HepG2 (cell line): ENCODE data around the gene PDGFA. TPM values are rescaled to one million over a fixed set of nuclear protein-coding genes. Genes with fewer than 3 reads are reported as not detected.

ENCODE experiments used
- ATAC-seq: fragments of 200-7000 bp; cut with Tn5 transposase; 3 replicates; pipeline ENCODE4 v1.9.1; 2020; ENCODE audit warnings: mild to moderate bottlenecking, moderate library complexity
- BruUV-seq: library from RNA; stranded (reverse); fragments of 400-500 nt; replicated peaks from 2 replicates; lab custom pipeline; 2021; lab: Mats Ljungman, UMichigan
- CTCF ChIA-PET: fragments of 300-600 bp; formaldehyde crosslinking; extraction: SDS; loops from one replicate; lab custom pipeline; 2021; ENCODE audit warnings: low total read pairs, inconsistent platforms, low intra/inter-chr PET ratio; lab: Yijun Ruan, JAX
- POLR2A ChIA-PET: fragments of 350-600 bp; sonication (Branson Sonifier 250); formaldehyde crosslinking; loops from one replicate; lab custom pipeline; 2020; ENCODE audit warnings: antibody characterized with exemption, inconsistent platforms; lab: Yijun Ruan, JAX
- DNase-seq: peaks from one replicate; pipeline ENCODE4 v3.0.0-alpha.2; 2015; ENCODE audit warnings: low spot score
- FAIRE-seq: peaks from 3 replicates; lab custom pipeline; 2011; peaks lifted over from hg19 to GRCh38; lab: Jason Lieb, UNC
- H2AFZ ChIP-seq: one replicate; pipeline ENCODE4 v1.6.1; 2011; ENCODE audit warnings: low read length, inconsistent platforms
- H3K27ac ChIP-seq: fragments of 300-600 bp; 3 replicates; pipeline ENCODE4 v1.8.0; 2011; ENCODE audit warnings: mixed run types, mild to moderate bottlenecking, mixed read lengths, low read length, inconsistent platforms; ENCODE audit not compliant: insufficient read depth; ENCODE audit errors: extremely low read length
- H3K27me3 ChIP-seq, 2 experiments: fragments of 200-600 bp in 1 of 2; 2 replicates in 1 of 2; 3 replicates in 1 of 2; pipeline versions ENCODE4 v1.6.0 to v1.8.0; 2011; ENCODE audit warnings: low read length in 2 of 2, mild to moderate bottlenecking in 2 of 2, moderate library complexity in 2 of 2, inconsistent platforms in 1 of 2; ENCODE audit not compliant: insufficient read depth in 2 of 2, control insufficient read depth in 1 of 2
- H3K36me3 ChIP-seq, 2 experiments: fragments of 200-600 bp in 1 of 2; replicated peaks in 1 of 2; 2 replicates in 1 of 2; 3 replicates in 1 of 2; pipeline versions ENCODE4 v1.5.1 to v1.8.0; 2011; ENCODE audit warnings: low read length in 2 of 2, inconsistent platforms in 1 of 2; ENCODE audit not compliant: insufficient read depth in 2 of 2, control insufficient read depth in 1 of 2
- H3K4me1 ChIP-seq: 2 replicates; pipeline ENCODE4 v1.5.1; 2012; ENCODE audit warnings: low read length, inconsistent platforms; ENCODE audit not compliant: insufficient read depth
- H3K4me2 ChIP-seq: 2 replicates; pipeline ENCODE4 v1.6.0; 2011; ENCODE audit warnings: low read depth, low read length, inconsistent platforms
- H3K4me3 ChIP-seq, 3 experiments: fragments of 200-600 bp in 1 of 3; sonication (generic), shearing (Covaris generic) in 1 of 3; replicated peaks in 1 of 3; 2 replicates each; pipeline ENCODE4 v1.5.1; 2011 to 2016; ENCODE audit warnings: low read length in 3 of 3, inconsistent platforms in 2 of 3, low read depth in 2 of 3, mild to moderate bottlenecking in 2 of 3, control low read depth in 1 of 3, mixed read lengths in 1 of 3; ENCODE audit not compliant: insufficient read depth in 1 of 3
- H3K79me2 ChIP-seq: one replicate; pipeline ENCODE4 v1.6.1; 2011; ENCODE audit warnings: low read length, inconsistent platforms; ENCODE audit not compliant: insufficient read depth
- H3K9ac ChIP-seq: 2 replicates; pipeline ENCODE4 v1.6.0; 2011; ENCODE audit warnings: mild to moderate bottlenecking, low read depth, low read length, inconsistent platforms; ENCODE audit not compliant: insufficient read depth
- H3K9me3 ChIP-seq: 2 replicates; pipeline ENCODE4 v1.5.1; 2012; ENCODE audit warnings: mild to moderate bottlenecking, low read length
- H4K20me1 ChIP-seq: 2 replicates; pipeline ENCODE4 v1.6.0; 2011; ENCODE audit warnings: inconsistent platforms, mild to moderate bottlenecking, low read length, moderate library complexity; ENCODE audit not compliant: insufficient read depth
- ATM ChIP-seq: fragments of 450-650 bp; IDR thresholded peaks from 2 replicates; pipeline ENCODE4 v1.7.1; 2017; ENCODE audit warnings: mild to moderate bottlenecking, borderline replicate concordance
- CREB1 ChIP-seq, 2 experiments: fragments of 450-650 bp in 1 of 2; IDR thresholded peaks; 2 replicates each; pipeline ENCODE4 v1.6.1; 2016 to 2017; ENCODE audit warnings: control low read depth in 1 of 2, mild to moderate bottlenecking in 1 of 2, missing compliant biosample characterization in 1 of 2, missing genetic modification characterization in 1 of 2
- ETV5 ChIP-seq: IDR thresholded peaks from 2 replicates; pipeline ENCODE4 v1.6.1; 2018; ENCODE audit warnings: missing biosample characterization, missing genetic modification reagents, inconsistent platforms, borderline replicate concordance
- MXI1 ChIP-seq: IDR thresholded peaks from 3 replicates; pipeline ENCODE4 v1.6.1; 2012; ENCODE audit warnings: low read depth, low read length, inconsistent platforms, borderline replicate concordance
- NFYC ChIP-seq: IDR thresholded peaks from 2 replicates; pipeline ENCODE4 v1.6.1; 2016; ENCODE audit warnings: missing genetic modification reagents, missing compliant biosample characterization
- ONECUT2 ChIP-seq: sonication (generic); formaldehyde crosslinking; IDR thresholded peaks from 2 replicates; pipeline ENCODE4 v1.4.0; 2020; ENCODE audit warnings: missing genetic modification reagents
- SP2 ChIP-seq: sonication (generic); formaldehyde crosslinking; IDR thresholded peaks from 2 replicates; pipeline ENCODE4 v1.5.1; 2020; ENCODE audit warnings: mild to moderate bottlenecking, missing genetic modification reagents
- STAT6 ChIP-seq: sonication (generic); formaldehyde crosslinking; IDR thresholded peaks from 2 replicates; pipeline ENCODE4 v1.4.0; 2020; ENCODE audit warnings: missing genetic modification reagents, mild to moderate bottlenecking, borderline replicate concordance
- TRAFD1 ChIP-seq: sonication (generic); formaldehyde crosslinking; IDR thresholded peaks from 2 replicates; pipeline ENCODE4 v1.5.1; 2020; ENCODE audit warnings: missing genetic modification reagents, mild to moderate bottlenecking, borderline replicate concordance
- YY1 ChIP-seq: IDR thresholded peaks from 2 replicates; pipeline ENCODE4 v1.6.1; 2011; ENCODE audit warnings: low read length, low read depth, moderate library complexity, mild to moderate bottlenecking; ENCODE audit not compliant: insufficient read depth, insufficient replicate concordance
- ZBTB3 ChIP-seq: sonication (generic); formaldehyde crosslinking; IDR thresholded peaks from 2 replicates; pipeline ENCODE4 v1.4.0; 2020; ENCODE audit warnings: low read depth, mild to moderate bottlenecking, moderate library complexity, missing genetic modification reagents, borderline replicate concordance
- ZNF274 ChIP-seq: sonication (generic); formaldehyde crosslinking; IDR thresholded peaks from 2 replicates; pipeline ENCODE4 v1.5.1; 2020; ENCODE audit warnings: mild to moderate bottlenecking, missing genetic modification reagents
- ZNF331 ChIP-seq: sonication (generic); formaldehyde crosslinking; IDR thresholded peaks from 2 replicates; pipeline ENCODE4 v1.4.0; 2020; ENCODE audit warnings: missing genetic modification reagents
- ZNF333 ChIP-seq: sonication (generic); formaldehyde crosslinking; IDR thresholded peaks from 2 replicates; pipeline ENCODE4 v1.4.0; 2020; ENCODE audit warnings: mild to moderate bottlenecking, missing genetic modification reagents, borderline replicate concordance
- ZNF33A ChIP-seq: sonication (generic); formaldehyde crosslinking; IDR thresholded peaks from 2 replicates; pipeline ENCODE4 v1.5.1; 2020; ENCODE audit warnings: missing genetic modification reagents, mild to moderate bottlenecking, moderate library complexity, borderline replicate concordance
- ZNF451 ChIP-seq: sonication (generic); formaldehyde crosslinking; IDR thresholded peaks from 2 replicates; pipeline ENCODE4 v1.5.0; 2020; ENCODE audit warnings: mild to moderate bottlenecking, missing genetic modification reagents
- ZNF513 ChIP-seq: sonication (generic); formaldehyde crosslinking; conservative IDR thresholded peaks from 2 replicates; pipeline ENCODE4 v1.5.0; 2020; ENCODE audit warnings: missing genetic modification reagents
- ZSCAN22 ChIP-seq: sonication (generic); formaldehyde crosslinking; IDR thresholded peaks from 2 replicates; pipeline ENCODE4 v1.4.0; 2020; ENCODE audit warnings: mild to moderate bottlenecking, missing genetic modification reagents
- WGBS: methylation state at CpG from one replicate; pipeline ENCODE4 v1.1.6; 2017; ENCODE audit warnings: low lambda C conversion rate; 5-methylcytosine and 5-hydroxymethylcytosine counted together
- in situ Hi-C: cut with HindIII; loops from 2 replicates; pipeline ENCODE4 v1.10.0; 2017; ENCODE audit warnings: low pct_unique_long_range_greater_than_20kb; ENCODE audit not compliant: extremely low pct_ligation_motif_present
- intact Hi-C: fragments of 100-400 bp; cut with micrococcal nuclease; formaldehyde crosslinking; loops from one replicate; pipeline ENCODE4 v1.10.0; 2022; ENCODE audit not compliant: unreplicated experiment
- polyA plus RNA-seq, 8 experiments: library from polyadenylated mRNA; depleted of rRNA in 3 of 8; stranded (reverse) in 7 of 8; unstranded in 1 of 8; fragments of >200 nt; fragmentation: Illumina TruSeq in 4 of 8; extraction: Trizol in 4 of 8; gene quantifications; 2 replicates each; pipeline versions ENCODE4 v1.2.1 to v1.2.3, GENCODE V29; 2011 to 2016; ENCODE audit warnings: low read depth in 4 of 8, missing spikeins in 1 of 8, mixed read lengths in 1 of 8; ENCODE audit not compliant: insufficient read depth in 1 of 8
- total RNA-seq, 5 experiments: library from RNA; depleted of rRNA; stranded (reverse); fragments of >200 nt; fragmentation: Illumina TruSeq; extraction: Trizol; gene quantifications; 2 replicates each; pipeline ENCODE4 v1.2.3, GENCODE V29; 2016; ENCODE audit warnings: low read depth in 1 of 5

PDGFA gene
- total and polyA plus RNA-seq, 2 of the 13 experiments (the other 11 are each of a cell fraction or from before 2014, with no cell fraction given) = 1.5 to 3.4 TPM

- DNase-seq (peak; percentile 67), FAIRE-seq (no peak), ATAC-seq (peak; percentile 46)
- POLR2A ChIA-PET = interaction anchor here (0.7 to 4.8 kb wide), 5 partner anchors 8 to 91 kb away, joined by 3 to 36 read pairs (median 4); no protein-coding TSS in a partner anchor
- no TSS peak for BruUV-seq
- Histone ChIP-seq H2AFZ (no peak overlapping the region), H3K27me3 (no peaks in the 10 kb centered on the region; a peak in 1 of 5 replicates), H3K4me3 (peak overlapping the region in 2 of 3 experiments; percentile 49 to 74; a peak in 2 of 6 replicates), H3K36me3 (no peaks in the 10 kb centered on the region), H3K9ac (peak overlapping the region; percentile 64; the same call in 1 of the 2 replicates), H3K4me1 (peaks cover 58% of the 10 kb centered on the region), H4K20me1 (no peaks in the 10 kb centered on the region), H3K27ac (peak overlapping the region; percentile 46), H3K79me2 (no peaks in the 10 kb centered on the region), H3K4me2 (peak overlapping the region; percentile 82), H3K9me3 (no peaks in the 10 kb centered on the region)
- 26% methylated on average over 10 of the region's 29 CpGs for WGBS
- intact Hi-C loops = no loop called here
- CTCF ChIA-PET = no interaction called here
- in situ Hi-C loops = no loop called here
- TF ChIP-seq ONECUT2 = no peak
- TF ChIP-seq ZNF333 (CRISPR knock-in tag) = no peak
- TF ChIP-seq ZBTB3 (CRISPR knock-in tag) = no peak
- TF ChIP-seq ZNF513 (CRISPR knock-in tag) = no peak
- TF ChIP-seq YY1 = no peak
- TF ChIP-seq ZSCAN22 (CRISPR knock-in tag) = no peak
- TF ChIP-seq SP2 (CRISPR knock-in tag) = no peak
- TF ChIP-seq ZNF274 (CRISPR knock-in tag) = 0 out of 2 replicates have a peak, but pooled peaks have one; percentile 11
- TF ChIP-seq ATM = no peak
- no peak for TF ChIP-seq MXI1
- TF ChIP-seq ETV5 (CRISPR knock-in tag) = peak; percentile 98
- TF ChIP-seq TRAFD1 = no peak
- no peak for TF ChIP-seq NFYC (CRISPR knock-in tag)
- no peak for TF ChIP-seq STAT6 (CRISPR knock-in tag)
- no peak for TF ChIP-seq ZNF331
- TF ChIP-seq ZNF33A = no peak
- no peak for TF ChIP-seq CREB1 (IDR thresholded peaks at IDR 0.05)
- TF ChIP-seq CREB1 (CRISPR knock-in tag; IDR thresholded peaks at IDR 0.05) = no peak
- TF ChIP-seq ZNF451 (CRISPR knock-in tag) = no peak
Observed at GRCh38 chr7:461453-462172, 58.0 kb downstream of the PDGFA start.
